GM23338 (cell line): ENCODE results near the gene HAPLN3. TPM values are rescaled to one million over a fixed set of nuclear protein-coding genes. Genes with fewer than 3 reads are reported as not detected.

Source experiments
- ATAC-seq: fragments of 200-7000 bp; cut with Tn5 transposase; 3 replicates; pipeline ENCODE4 v1.9.1; 2020
- DNase-seq: peaks from one replicate; pipeline ENCODE4 v3.0.0-alpha.2; 2015; ENCODE audit warnings: low spot score
- H2AFZ ChIP-seq: fragments of 200-600 bp; sonication (generic); 2 replicates; pipeline ENCODE4 v1.8.0; 2016; ENCODE audit warnings: antibody characterized with exemption, mild to moderate bottlenecking, moderate library complexity
- H3F3A ChIP-seq: fragments of 200-600 bp; sonication (generic); replicated peaks from 2 replicates; pipeline ENCODE4 v1.8.0; 2017; ENCODE audit warnings: antibody characterized with exemption, mixed run types, low read depth
- H3K27ac ChIP-seq: fragments of 200-600 bp; sonication (generic); 2 replicates; pipeline ENCODE4 v1.6.1; 2016; ENCODE audit warnings: low read depth
- H3K27me3 ChIP-seq: fragments of 200-600 bp; sonication (generic); 2 replicates; pipeline ENCODE4 v1.8.0; 2016; ENCODE audit warnings: mild to moderate bottlenecking, mixed run types, moderate library complexity; ENCODE audit not compliant: insufficient read depth
- H3K36me3 ChIP-seq: fragments of 200-600 bp; sonication (generic); 2 replicates; pipeline ENCODE4 v1.8.0; 2016; ENCODE audit warnings: mild to moderate bottlenecking; ENCODE audit not compliant: insufficient read depth
- H3K4me1 ChIP-seq: fragments of 200-600 bp; sonication (generic); 2 replicates; pipeline ENCODE4 v1.8.0; 2016; ENCODE audit warnings: mild to moderate bottlenecking, moderate library complexity; ENCODE audit not compliant: insufficient read depth
- H3K4me2 ChIP-seq: fragments of 200-600 bp; sonication (generic); 2 replicates; pipeline ENCODE4 v1.7.1; 2017; ENCODE audit warnings: mixed run types
- H3K4me3 ChIP-seq: fragments of 200-600 bp; sonication (generic); 2 replicates; pipeline ENCODE4 v1.6.1; 2016; ENCODE audit warnings: mixed run types
- H3K79me2 ChIP-seq: fragments of 200-600 bp; sonication (generic); replicated peaks from 2 replicates; pipeline ENCODE4 v1.8.0; 2017; ENCODE audit warnings: mild to moderate bottlenecking; ENCODE audit not compliant: insufficient read depth
- H3K9me2 ChIP-seq: fragments of 200-600 bp; sonication (generic); 2 replicates; pipeline ENCODE4 v1.8.0; 2017; ENCODE audit not compliant: insufficient read depth
- H4K20me1 ChIP-seq: fragments of 200-600 bp; sonication (generic); replicated peaks from 2 replicates; pipeline ENCODE4 v1.8.0; 2017; ENCODE audit warnings: mild to moderate bottlenecking; ENCODE audit not compliant: insufficient read depth
- H3K27ac Mint-ChIP-seq: 2 replicates; pipeline ENCODE4 v1.8.0; 2020; ENCODE audit warnings: inconsistent platforms, mild to moderate bottlenecking, moderate library complexity, mixed read lengths
- H3K27me3 Mint-ChIP-seq: 3 replicates; pipeline ENCODE4 v1.8.0; 2022; ENCODE audit warnings: low read depth, mild to moderate bottlenecking, moderate library complexity, mixed read lengths, inconsistent platforms; ENCODE audit not compliant: insufficient read depth, poor library complexity
- H3K36me3 Mint-ChIP-seq: 3 replicates; pipeline ENCODE4 v1.8.0; 2021; ENCODE audit warnings: low read depth, mild to moderate bottlenecking, inconsistent platforms, moderate library complexity, mixed read lengths
- H3K4me1 Mint-ChIP-seq: 3 replicates; pipeline ENCODE4 v1.8.0; 2020; ENCODE audit warnings: mild to moderate bottlenecking, inconsistent platforms, mixed read lengths
- H3K4me3 Mint-ChIP-seq: 3 replicates; pipeline ENCODE4 v1.8.0; 2021; ENCODE audit warnings: moderate library complexity, mild to moderate bottlenecking, inconsistent platforms, mixed read lengths
- H3K9me3 Mint-ChIP-seq: 3 replicates; pipeline ENCODE4 v1.8.0; 2020; ENCODE audit warnings: moderate library complexity, mild to moderate bottlenecking, inconsistent platforms, mixed read lengths
- CTCF ChIP-seq, 2 experiments: fragments of 200-600 bp in 1 of 2; sonication (generic) in 1 of 2; conservative IDR thresholded peaks; 2 replicates each; pipeline versions ENCODE4 v1.5.1 to v1.6.1; 2016 to 2017; ENCODE audit warnings: antibody characterized with exemption in 2 of 2, low read depth in 2 of 2, mild to moderate bottlenecking in 2 of 2, moderate library complexity in 1 of 2
- ETS1 ChIP-seq: IDR thresholded peaks from 2 replicates; pipeline ENCODE4 v1.6.1; 2016; ENCODE audit warnings: antibody characterized with exemption
- EZH2 ChIP-seq: fragments of 200-600 bp; sonication (generic); IDR thresholded peaks from one replicate; pipeline ENCODE4 v1.8.0; 2017; ENCODE audit warnings: antibody characterized with exemption, mild to moderate bottlenecking, low read depth; ENCODE audit not compliant: unreplicated experiment
- POLR2AphosphoS5 ChIP-seq: IDR thresholded peaks from 2 replicates; pipeline ENCODE4 v1.6.1; 2016; ENCODE audit warnings: antibody characterized with exemption, low read depth
- REST ChIP-seq: IDR thresholded peaks from one replicate; pipeline ENCODE4 v1.6.1; 2018; ENCODE audit warnings: antibody characterized with exemption; ENCODE audit not compliant: unreplicated experiment
- STAT1 ChIP-seq: IDR thresholded peaks from one replicate; pipeline ENCODE4 v1.6.1; 2016; ENCODE audit warnings: antibody characterized with exemption; ENCODE audit not compliant: unreplicated experiment
- ZNF114 ChIP-seq: fragments of 250-450 bp; sonication (Bioruptor Pico); IDR thresholded peaks from 2 replicates; pipeline ENCODE4 v1.5.0; 2020; ENCODE audit warnings: mild to moderate bottlenecking, moderate library complexity
- polyA plus RNA-seq: library from polyadenylated mRNA; unstranded; fragments of >200 nt; fragmentation: Nextera tagmentation; extraction: Ambion mirVana; gene quantifications from 2 replicates; pipeline ENCODE4 v1.2.1, GENCODE V29; 2016
- total RNA-seq: library from RNA; depleted of rRNA; stranded (reverse); fragments of >200 nt; shearing (Covaris generic); gene quantifications from 2 replicates; pipeline ENCODE4 v1.2.3, GENCODE V29; 2014

The HAPLN3 gene
- total and polyA plus RNA-seq, 2 experiments from 2014 or later = 22.7 to 62.6 TPM

- Histone ChIP-seq H3K4me2 (no peak overlapping the region), H3K79me2 (peaks cover 5% of the 10 kb centered on the region; the same call in 1 of the 2 replicates), H3K9me2 (no peaks in the 10 kb centered on the region), H4K20me1 (no peaks in the 10 kb centered on the region), H3K4me3 (no peak overlapping the region), H3K27me3 (no peaks in the 10 kb centered on the region), H2AFZ (no peak overlapping the region), H3K27ac (no peak overlapping the region), H3F3A (0 out of 2 replicates have a peak, but pooled peaks cover 10% of the 10 kb centered on the region), H3K4me1 (peaks cover 3% of the 10 kb centered on the region; the same call in 1 of the 2 replicates), H3K36me3 (no peaks in the 10 kb centered on the region)
- no peak for ATAC-seq
- H3K27ac Mint-ChIP-seq = no peak overlapping the region
- peaks cover 18% of the 10 kb centered on the region for H3K27me3 Mint-ChIP-seq
- no peak overlapping the region for H3K4me3 Mint-ChIP-seq
- no peak for TF ChIP-seq EZH2
- H3K4me1 Mint-ChIP-seq = peaks cover 12% of the 10 kb centered on the region
- DNase-seq = no peak
- H3K36me3 Mint-ChIP-seq = peaks cover 64% of the 10 kb centered on the region
- no peaks in the 10 kb centered on the region for H3K9me3 Mint-ChIP-seq
Observed at GRCh38 chr15:88881775-88882174, 13.6 kb downstream of the HAPLN3 start.

GRCh38 chr15:88880944-88881740, 14.2 kb downstream of the HAPLN3 start:
- DNase-seq (no peak), ATAC-seq (no peak)
- no peaks in the 10 kb centered on the region for H3K36me3 ChIP-seq
- no peak overlapping the region for H3K4me3 ChIP-seq
- no peaks in the 10 kb centered on the region for H3K27me3 ChIP-seq
- Mint-ChIP-seq H3K4me3 (no peak overlapping the region), H3K4me1 (peaks cover 12% of the 10 kb centered on the region), H3K27ac (no peak overlapping the region), H3K9me3 (no peaks in the 10 kb centered on the region), H3K36me3 (peaks cover 66% of the 10 kb centered on the region), H3K27me3 (peaks cover 18% of the 10 kb centered on the region)
- TF ChIP-seq POLR2AphosphoS5 (no peak), CTCF (conservative IDR thresholded peaks at IDR 0.05; ENCODE audit: low read depth in 2 of 2) (no peak), REST (no peak), ETS1 (no peak), EZH2 (no peak), ZNF114 (CRISPR knock-in tag) (no peak), STAT1 (no peak)
- peaks cover 3% of the 10 kb centered on the region; the same call in 1 of the 2 replicates for H3K4me1 ChIP-seq
- 0 out of 2 replicates have a peak, but pooled peaks cover 10% of the 10 kb centered on the region for H3F3A ChIP-seq
- H3K79me2 ChIP-seq = peaks cover 5% of the 10 kb centered on the region; the same call in 1 of the 2 replicates
- H4K20me1 ChIP-seq = no peaks in the 10 kb centered on the region
- no peak overlapping the region for H3K27ac ChIP-seq
- no peak overlapping the region for H3K4me2 ChIP-seq
- H3K9me2 ChIP-seq = no peaks in the 10 kb centered on the region
- H2AFZ ChIP-seq = no peak overlapping the region
